OCI-LY1 (cell line): Measurements from ENCODE around the gene TYW1.
"Not testable (repeated sequence)": the region's sequence is repeated elsewhere in the genome, so short reads cannot be mapped to it uniquely, and the experiment has no call there.

Source experiments
- H2AFZ ChIP-seq: fragments of 200-600 bp; sonication (generic), shearing (Covaris generic); 2 replicates; pipeline ENCODE4 v1.6.0; 2014; ENCODE audit warnings: antibody characterized with exemption, mild to moderate bottlenecking, low read length
- H3F3A ChIP-seq: fragments of 200-600 bp; sonication (generic), shearing (Covaris generic); 2 replicates; pipeline ENCODE4 v1.6.0; 2014; ENCODE audit warnings: mild to moderate bottlenecking, antibody characterized with exemption, low read length, moderate library complexity; ENCODE audit not compliant: insufficient read depth
- H3K27ac ChIP-seq: fragments of 200-600 bp; sonication (generic); 2 replicates; pipeline ENCODE4 v1.5.1; 2014; ENCODE audit warnings: low read length, mixed run types, mild to moderate bottlenecking, low read depth; ENCODE audit not compliant: poor library complexity, severe bottlenecking
- H3K27me3 ChIP-seq: fragments of 200-600 bp; sonication (generic); 2 replicates; pipeline ENCODE4 v1.6.0; 2014; ENCODE audit warnings: antibody characterized with exemption, mild to moderate bottlenecking, low read length, moderate library complexity; ENCODE audit not compliant: insufficient read depth
- H3K36me3 ChIP-seq: fragments of 200-600 bp; sonication (generic); 2 replicates; pipeline ENCODE4 v1.6.1; 2014; ENCODE audit warnings: mild to moderate bottlenecking, antibody characterized with exemption, low read length, moderate library complexity, mixed read lengths; ENCODE audit not compliant: insufficient read depth
- H3K4me1 ChIP-seq: fragments of 200-600 bp; sonication (generic); 2 replicates; pipeline ENCODE4 v1.5.1; 2014; ENCODE audit warnings: mild to moderate bottlenecking, low read length, moderate library complexity; ENCODE audit not compliant: insufficient read depth, severe bottlenecking
- H3K4me2 ChIP-seq: fragments of 200-600 bp; sonication (generic), shearing (Covaris generic); 2 replicates; pipeline ENCODE4 v1.6.1; 2014; ENCODE audit warnings: low read length
- H3K4me3 ChIP-seq: fragments of 200-600 bp; sonication (generic); 2 replicates; pipeline ENCODE4 v1.5.1; 2014; ENCODE audit warnings: low read length, low read depth, mild to moderate bottlenecking, mixed read lengths; ENCODE audit not compliant: poor library complexity, severe bottlenecking
- H3K79me2 ChIP-seq: fragments of 200-600 bp; shearing (Covaris generic); 2 replicates; pipeline ENCODE4 v1.6.1; 2016; ENCODE audit warnings: mixed run types, low read length, mixed read lengths; ENCODE audit not compliant: insufficient read depth
- H3K9ac ChIP-seq: fragments of 200-600 bp; sonication (generic), shearing (Covaris generic); 2 replicates; pipeline ENCODE4 v1.6.1; 2014; ENCODE audit warnings: mild to moderate bottlenecking, low read length, mixed read lengths
- H3K9me2 ChIP-seq: fragments of 200-600 bp; sonication (generic), shearing (Covaris generic); 2 replicates; pipeline ENCODE4 v1.6.1; 2014; ENCODE audit warnings: low read depth, mild to moderate bottlenecking, low read length, mixed read lengths
- H3K9me3 ChIP-seq: fragments of 200-600 bp; shearing (Covaris generic); 2 replicates; pipeline ENCODE4 v1.6.1; 2014; ENCODE audit warnings: low read length, mixed read lengths
- H4K20me1 ChIP-seq: fragments of 200-600 bp; sonication (generic), shearing (Covaris generic); 2 replicates; pipeline ENCODE4 v1.6.0; 2016; ENCODE audit warnings: mild to moderate bottlenecking, low read length; ENCODE audit not compliant: insufficient read depth
- EZH2 ChIP-seq: fragments of 200-600 bp; sonication (generic), shearing (Covaris generic); IDR thresholded peaks from 2 replicates; pipeline ENCODE4 v1.8.0; 2017; ENCODE audit warnings: borderline replicate concordance, mixed run types, mild to moderate bottlenecking, antibody characterized with exemption, low read length, moderate library complexity, mixed read lengths
- TF ChIP-seq, protein P1 (sequence below): fragments of 200-600 bp; sonication (generic), shearing (Covaris generic); IDR thresholded peaks from 2 replicates; pipeline ENCODE4 v1.5.1; 2017; ENCODE audit warnings: mild to moderate bottlenecking, antibody characterized with exemption, low read length, moderate library complexity, mixed read lengths

TYW1 gene

DNA sequence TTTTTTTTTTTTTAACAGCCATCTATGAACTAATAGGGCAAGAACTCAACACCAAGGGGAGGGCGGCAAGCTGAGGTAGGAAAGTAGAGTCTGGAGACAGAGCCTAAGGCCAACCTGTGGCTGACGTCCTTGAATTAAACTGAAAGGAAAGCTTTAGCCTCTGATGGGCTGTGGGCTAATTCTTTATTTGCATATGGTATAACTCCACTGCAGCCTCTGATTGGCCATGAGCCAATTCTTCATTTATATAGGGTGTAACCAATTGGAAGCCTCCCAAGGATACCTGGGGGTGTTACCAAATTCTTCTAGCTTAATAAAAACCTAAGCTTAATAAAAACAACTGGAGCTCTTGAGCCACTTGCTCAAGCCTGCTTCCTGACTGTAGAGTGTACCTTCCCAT is 10.3 kb downstream of the TYW1 start:
- Histone ChIP-seq H3F3A (no peaks in the 10 kb centered on the region), H3K4me1 (no peaks in the 10 kb centered on the region), H3K4me2 (no peak overlapping the region), H3K4me3 (no peak overlapping the region), H3K79me2 (no peaks in the 10 kb centered on the region), H3K27ac (no peak overlapping the region), H3K36me3 (peaks cover 72% of the 10 kb centered on the region), H3K9me2 (no peaks in the 10 kb centered on the region), H3K9me3 (no peaks in the 10 kb centered on the region), H3K9ac (no peak overlapping the region), H2AFZ (no peak overlapping the region), H4K20me1 (no peaks in the 10 kb centered on the region), H3K27me3 (no peaks in the 10 kb centered on the region)
- TF ChIP-seq, protein P1, sequence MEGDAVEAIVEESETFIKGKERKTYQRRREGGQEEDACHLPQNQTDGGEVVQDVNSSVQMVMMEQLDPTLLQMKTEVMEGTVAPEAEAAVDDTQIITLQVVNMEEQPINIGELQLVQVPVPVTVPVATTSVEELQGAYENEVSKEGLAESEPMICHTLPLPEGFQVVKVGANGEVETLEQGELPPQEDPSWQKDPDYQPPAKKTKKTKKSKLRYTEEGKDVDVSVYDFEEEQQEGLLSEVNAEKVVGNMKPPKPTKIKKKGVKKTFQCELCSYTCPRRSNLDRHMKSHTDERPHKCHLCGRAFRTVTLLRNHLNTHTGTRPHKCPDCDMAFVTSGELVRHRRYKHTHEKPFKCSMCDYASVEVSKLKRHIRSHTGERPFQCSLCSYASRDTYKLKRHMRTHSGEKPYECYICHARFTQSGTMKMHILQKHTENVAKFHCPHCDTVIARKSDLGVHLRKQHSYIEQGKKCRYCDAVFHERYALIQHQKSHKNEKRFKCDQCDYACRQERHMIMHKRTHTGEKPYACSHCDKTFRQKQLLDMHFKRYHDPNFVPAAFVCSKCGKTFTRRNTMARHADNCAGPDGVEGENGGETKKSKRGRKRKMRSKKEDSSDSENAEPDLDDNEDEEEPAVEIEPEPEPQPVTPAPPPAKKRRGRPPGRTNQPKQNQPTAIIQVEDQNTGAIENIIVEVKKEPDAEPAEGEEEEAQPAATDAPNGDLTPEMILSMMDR: no peak
- TF ChIP-seq EZH2: no peak

DNA sequence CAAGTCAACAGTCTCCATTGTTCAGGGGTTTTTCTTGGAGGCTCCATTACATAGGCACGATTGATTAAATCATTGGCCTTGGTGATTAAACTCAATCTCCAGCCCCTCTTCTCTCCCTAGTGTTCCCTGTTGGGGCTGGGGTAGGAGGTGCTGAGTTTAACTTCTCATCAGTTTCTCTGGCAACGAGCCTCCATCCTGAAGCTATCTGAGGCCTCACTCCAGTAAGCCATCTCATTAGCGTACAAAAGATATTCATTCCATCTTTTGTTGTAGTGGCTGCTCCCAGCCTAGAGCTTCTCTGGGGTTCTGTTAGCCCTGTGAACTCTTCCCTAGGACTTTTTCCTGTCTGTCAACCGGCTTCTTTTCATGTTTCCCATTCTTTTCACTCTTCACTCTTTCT is 11.6 kb downstream of the TYW1 start:
- Histone ChIP-seq H2AFZ (no peak overlapping the region), H3K4me3 (no peak overlapping the region), H3K4me1 (no peaks in the 10 kb centered on the region), H3F3A (no peaks in the 10 kb centered on the region), H3K79me2 (no peaks in the 10 kb centered on the region), H3K4me2 (no peak overlapping the region), H3K9ac (no peak overlapping the region), H4K20me1 (no peaks in the 10 kb centered on the region), H3K9me2 (no peaks in the 10 kb centered on the region), H3K36me3 (peaks cover 80% of the 10 kb centered on the region), H3K27me3 (no peaks in the 10 kb centered on the region), H3K9me3 (no peaks in the 10 kb centered on the region), H3K27ac (no peak overlapping the region)
- no peak for TF ChIP-seq EZH2
- TF ChIP-seq, protein P1: no peak

DNA sequence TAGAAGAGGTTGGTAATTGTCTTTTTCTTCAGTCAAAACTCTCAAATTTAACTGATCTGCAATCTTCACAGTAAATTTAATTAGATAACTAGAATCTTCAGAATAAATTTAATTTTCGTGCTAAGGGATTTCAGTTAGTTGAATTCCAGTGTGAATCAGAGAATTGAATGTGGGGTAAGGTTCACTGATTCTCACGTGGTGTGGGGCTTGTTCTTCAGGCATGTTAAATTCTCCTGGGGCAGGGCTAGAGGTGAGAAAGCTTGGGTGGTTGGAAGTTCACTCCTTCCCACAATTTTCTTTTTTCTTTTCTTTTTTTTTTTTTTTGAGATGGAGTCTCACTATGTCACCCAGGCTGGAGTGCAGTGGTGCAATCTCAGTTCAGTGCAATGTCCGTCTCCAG is 13.0 kb downstream of the TYW1 start:
- H3K36me3 ChIP-seq: peaks cover 80% of the 10 kb centered on the region
- not testable (repeated sequence) for H3K27ac ChIP-seq, H3K9me3 ChIP-seq, H3K4me2 ChIP-seq, H3K9ac ChIP-seq, H3K4me3 ChIP-seq, H3K79me2 ChIP-seq, H3K27me3 ChIP-seq, H4K20me1 ChIP-seq, H2AFZ ChIP-seq, H3K9me2 ChIP-seq, H3K4me1 ChIP-seq, H3F3A ChIP-seq

DNA sequence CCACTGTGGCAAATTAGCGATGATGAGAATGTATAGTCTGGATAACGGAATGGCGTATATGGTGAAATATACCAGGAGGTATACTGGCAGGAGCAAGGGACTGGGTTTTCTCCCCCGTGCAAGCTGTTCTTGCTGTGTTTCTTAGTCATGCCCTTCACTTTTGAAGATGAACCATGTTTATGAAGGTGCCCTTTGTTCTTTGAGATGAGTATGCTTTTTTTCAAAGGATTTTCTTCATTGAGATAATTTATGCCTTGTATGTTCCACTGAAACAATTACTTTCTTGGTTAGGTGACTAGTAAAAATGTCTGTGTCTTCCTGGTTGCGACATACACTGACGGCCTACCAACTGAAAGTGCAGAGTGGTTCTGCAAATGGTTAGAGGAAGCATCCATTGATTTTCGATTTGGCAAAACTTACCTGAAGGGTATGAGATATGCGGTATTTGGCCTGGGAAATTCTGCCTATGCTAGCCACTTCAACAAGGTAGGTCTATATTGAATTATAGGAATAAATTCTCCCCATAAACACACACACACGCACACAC is 17.5 kb downstream of the TYW1 start:
- not testable (repeated sequence) for H3F3A ChIP-seq, H3K4me3 ChIP-seq, H3K79me2 ChIP-seq, H3K27me3 ChIP-seq, H3K4me1 ChIP-seq, H2AFZ ChIP-seq, H3K9me2 ChIP-seq, H3K9ac ChIP-seq, H3K4me2 ChIP-seq, H4K20me1 ChIP-seq, H3K9me3 ChIP-seq, H3K27ac ChIP-seq
- H3K36me3 ChIP-seq: peaks cover 73% of the 10 kb centered on the region

DNA sequence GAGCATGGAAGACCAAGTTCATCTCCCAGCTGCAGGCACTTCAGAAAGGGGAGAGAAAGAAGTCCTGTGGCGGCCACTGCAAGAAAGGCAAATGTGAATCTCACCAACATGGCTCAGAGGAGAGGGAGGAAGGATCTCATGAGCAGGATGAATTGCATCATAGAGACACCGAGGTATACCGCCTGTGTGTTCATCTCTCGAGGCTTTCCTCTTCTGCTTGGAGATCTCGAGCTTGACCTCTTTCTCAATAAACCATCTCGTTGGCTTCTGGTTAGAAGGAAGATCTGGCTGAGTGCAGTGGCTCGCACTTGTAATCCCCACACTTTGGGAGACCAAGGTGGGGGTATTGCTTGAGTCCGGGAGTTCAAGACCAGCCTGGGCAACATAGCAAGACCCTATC is 21.3 kb downstream of the TYW1 start:
- not testable (repeated sequence) for H3K4me3 ChIP-seq, H3F3A ChIP-seq, H3K9me2 ChIP-seq, H3K79me2 ChIP-seq, H4K20me1 ChIP-seq, H2AFZ ChIP-seq, H3K27me3 ChIP-seq, H3K9ac ChIP-seq, H3K4me1 ChIP-seq, H3K9me3 ChIP-seq, H3K4me2 ChIP-seq, H3K27ac ChIP-seq
- H3K36me3 ChIP-seq: peaks cover 78% of the 10 kb centered on the region
